Upper lobe of left lung (tissue), 4 donors: ENCODE data around the gene RIMBP2.

Source experiments
- CTCF ChIP-seq, 6 experiments: fragments of 450-650 bp in 4 of 6; fragments of 200-600 bp in 2 of 6; sonication (generic) in 2 of 6; IDR thresholded peaks; one replicate each; pipeline ENCODE4 v1.5.1; 2016 to 2019; ENCODE audit warnings: antibody characterized with exemption in 6 of 6
- POLR2A ChIP-seq, 4 donors: fragments of 450-650 bp; IDR thresholded peaks; one replicate each; pipeline ENCODE4 v1.5.1; 2016 to 2017; ENCODE audit warnings: antibody characterized with exemption in 4 of 4, mild to moderate bottlenecking in 2 of 4
- POLR2AphosphoS5 ChIP-seq, 2 donors: sonication (generic); formaldehyde crosslinking; IDR thresholded peaks; one replicate each; pipeline ENCODE4 v1.5.1; 2017; ENCODE audit warnings: antibody characterized with exemption in 2 of 2

- TF ChIP-seq CTCF (IDR thresholded peaks at IDR 0.05) (no peak), POLR2AphosphoS5 (IDR thresholded peaks at IDR 0.05) (no peak), POLR2A (IDR thresholded peaks at IDR 0.05) (no peak)
These were observed 246.5 kb downstream of the RIMBP2 start for GRCh38 chr12:130469552-130469951.
